Panc1 (cell line): ENCODE data around the gene ASPSCR1.

Experiments used
- CTCF ChIP-seq: fragments of 450-650 bp; IDR thresholded peaks from 2 replicates; pipeline ENCODE4 v1.5.1; 2017; ENCODE audit warnings: mild to moderate bottlenecking
- POLR2AphosphoS5 ChIP-seq: IDR thresholded peaks from 2 replicates; pipeline ENCODE4 v1.6.1; 2012; ENCODE audit warnings: mild to moderate bottlenecking, low read depth, low read length, moderate library complexity
- SIN3A ChIP-seq: IDR thresholded peaks from 2 replicates; pipeline ENCODE4 v1.6.1; 2012; ENCODE audit warnings: low read depth, mild to moderate bottlenecking, low read length, moderate library complexity, borderline replicate concordance; ENCODE audit not compliant: insufficient read depth
- TCF7L2 ChIP-seq: IDR thresholded peaks from 2 replicates; pipeline ENCODE4 v1.6.1; 2011; ENCODE audit warnings: mild to moderate bottlenecking, low read depth, low read length, inconsistent platforms

- TF ChIP-seq SIN3A: no peak
- no peak for TF ChIP-seq POLR2AphosphoS5
- TF ChIP-seq CTCF: no peak
- TF ChIP-seq TCF7L2: no peak
These were observed 45.0 kb upstream of the ASPSCR1 start for GRCh38 chr17:81932333-81932983.
